Body of pancreas (tissue), 4 donors: ENCODE data around the gene XRCC6.

ENCODE experiments used
- CTCF ChIP-seq, 7 experiments: fragments of 450-650 bp in 4 of 7; fragments of 200-600 bp in 3 of 7; sonication (generic) in 3 of 7; IDR thresholded peaks; one replicate each; pipeline ENCODE4 v1.5.1; 2016 to 2019; ENCODE audit warnings: antibody characterized with exemption in 7 of 7
- POLR2A ChIP-seq, 3 donors: fragments of 450-650 bp; IDR thresholded peaks; one replicate each; pipeline ENCODE4 v1.6.1; 2016; ENCODE audit warnings: antibody characterized with exemption in 3 of 3, mild to moderate bottlenecking in 2 of 3

- TF ChIP-seq CTCF (IDR thresholded peaks at IDR 0.05) (no peak), POLR2A (IDR thresholded peaks at IDR 0.05) (no peak)
Measured at GRCh38 chr22:41600976-41601375, 20.1 kb upstream of the XRCC6 start.
